Ureter (tissue), 1 donor: Measurements from ENCODE around the gene FEV. TPM values are rescaled to one million over a fixed set of nuclear protein-coding genes. Genes with fewer than 3 reads are reported as not detected.

Source experiments
- DNase-seq: peaks from one replicate; pipeline ENCODE4 v3.0.0-alpha.2; 2020; ENCODE audit warnings: low spot score
- total RNA-seq: library from RNA; stranded (reverse); gene quantifications from one replicate; pipeline ENCODE4 v1.2.4, GENCODE V29; 2023
- donor health status: DM: yes; HTN: yes; CAD: no.

The FEV gene
- total RNA-seq, 1 donor from 2014 or later = not detected

- no peak for DNase-seq
These were observed 9.8 kb downstream of the FEV start for GRCh38 chr2:218975060-218975777.

- no peak for DNase-seq
These were observed 14.1 kb downstream of the FEV start for GRCh38 chr2:218970894-218971293.

GRCh38 chr2:218964041-218964771 is 20.8 kb downstream of the FEV start:
- DNase-seq = no peak

- DNase-seq = no peak
These were observed 21.4 kb downstream of the FEV start for GRCh38 chr2:218963601-218964000.

- DNase-seq = peak; percentile 65
These were observed 22.0 kb downstream of the FEV start for GRCh38 chr2:218962859-218963492.

- DNase-seq = no peak
These were observed 23.1 kb downstream of the FEV start for GRCh38 chr2:218961651-218962570.

- no peak for DNase-seq
These were observed 23.8 kb downstream of the FEV start for GRCh38 chr2:218961229-218961628.

GRCh38 chr2:218960309-218961165 is 24.4 kb downstream of the FEV start:
- no peak for DNase-seq

GRCh38 chr2:218959761-218960308 is 25.1 kb downstream of the FEV start:
- DNase-seq = no peak

- DNase-seq = peak; percentile 83
These were observed 25.7 kb downstream of the FEV start, which contains the start of gene CDK5R2 for GRCh38 chr2:218959141-218959731. Gene CDK5R2 (plus strand): TSS chr2:218959666. CDS start chr2:218959821, 155 bp downstream.

GRCh38 chr2:218958276-218958675 is 26.7 kb downstream of the FEV start:
- no peak for DNase-seq

GRCh38 chr2:218957671-218958070 is 27.3 kb downstream of the FEV start:
- no peak for DNase-seq

- no peak for DNase-seq
These were observed 28.9 kb downstream of the FEV start for GRCh38 chr2:218956039-218956438.

GRCh38 chr2:218954541-218955300 is 30.3 kb downstream of the FEV start:
- no peak for DNase-seq

- DNase-seq = no peak
These were observed 31.5 kb downstream of the FEV start for GRCh38 chr2:218953366-218953954.

GRCh38 chr2:218952160-218952559 is 32.8 kb downstream of the FEV start:
- DNase-seq = no peak

- no peak for DNase-seq
These were observed 38.4 kb downstream of the FEV start for GRCh38 chr2:218946621-218947020.

- DNase-seq = no peak
These were observed 40.1 kb downstream of the FEV start for GRCh38 chr2:218944759-218945404.
